ENCODE measurements around the gene CERKL.

DNA sequence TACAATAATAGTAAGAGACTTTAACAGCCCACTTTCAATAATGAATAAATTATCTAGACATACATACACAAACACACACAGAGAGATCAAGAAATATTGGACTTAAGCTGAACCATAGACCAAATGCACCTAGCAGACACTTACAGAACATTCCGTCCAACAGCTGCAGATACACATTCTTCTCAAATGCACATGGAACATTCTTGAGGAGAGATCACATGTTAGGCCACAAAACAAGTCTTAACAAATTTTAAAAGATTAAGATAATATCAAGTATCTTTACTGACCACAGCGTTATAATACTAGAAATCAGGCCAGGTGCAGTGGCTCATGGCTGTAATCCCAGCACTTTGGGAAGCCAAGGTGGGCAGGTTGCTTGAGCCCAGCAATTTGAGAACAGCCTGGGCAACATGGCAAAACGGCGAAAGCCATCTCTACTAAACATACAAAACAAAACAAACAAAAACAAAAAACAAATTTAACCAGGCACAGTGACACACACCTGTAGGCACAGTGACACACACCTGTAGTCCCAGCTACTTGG, 7.4 kb downstream of the CERKL start:
- TF ChIP-seq POLR2A (IDR thresholded peaks at IDR 0.05; ENCODE audit: low read depth, low read length) (no peak), POLR2AphosphoS5 (IDR thresholded peaks at IDR 0.05; ENCODE audit: low read depth, low read length) (no peak), TAF1 (IDR thresholded peaks at IDR 0.05; ENCODE audit: borderline replicate concordance, low read depth, low read length) (no peak)

All from GM12892 (cell line).